DMS 273 (cell line): ENCODE measurements around the gene AP2S1.
"Not testable (repeated sequence)": the region's sequence is repeated elsewhere in the genome, so short reads cannot be mapped to it uniquely, and the experiment has no call there.

Experiments
- DNase-seq: peaks from one replicate; lab custom pipeline; 2025; ENCODE audit not compliant: unreplicated experiment; lab: John Stamatoyannopoulos, UW

AP2S1 gene

DNA sequence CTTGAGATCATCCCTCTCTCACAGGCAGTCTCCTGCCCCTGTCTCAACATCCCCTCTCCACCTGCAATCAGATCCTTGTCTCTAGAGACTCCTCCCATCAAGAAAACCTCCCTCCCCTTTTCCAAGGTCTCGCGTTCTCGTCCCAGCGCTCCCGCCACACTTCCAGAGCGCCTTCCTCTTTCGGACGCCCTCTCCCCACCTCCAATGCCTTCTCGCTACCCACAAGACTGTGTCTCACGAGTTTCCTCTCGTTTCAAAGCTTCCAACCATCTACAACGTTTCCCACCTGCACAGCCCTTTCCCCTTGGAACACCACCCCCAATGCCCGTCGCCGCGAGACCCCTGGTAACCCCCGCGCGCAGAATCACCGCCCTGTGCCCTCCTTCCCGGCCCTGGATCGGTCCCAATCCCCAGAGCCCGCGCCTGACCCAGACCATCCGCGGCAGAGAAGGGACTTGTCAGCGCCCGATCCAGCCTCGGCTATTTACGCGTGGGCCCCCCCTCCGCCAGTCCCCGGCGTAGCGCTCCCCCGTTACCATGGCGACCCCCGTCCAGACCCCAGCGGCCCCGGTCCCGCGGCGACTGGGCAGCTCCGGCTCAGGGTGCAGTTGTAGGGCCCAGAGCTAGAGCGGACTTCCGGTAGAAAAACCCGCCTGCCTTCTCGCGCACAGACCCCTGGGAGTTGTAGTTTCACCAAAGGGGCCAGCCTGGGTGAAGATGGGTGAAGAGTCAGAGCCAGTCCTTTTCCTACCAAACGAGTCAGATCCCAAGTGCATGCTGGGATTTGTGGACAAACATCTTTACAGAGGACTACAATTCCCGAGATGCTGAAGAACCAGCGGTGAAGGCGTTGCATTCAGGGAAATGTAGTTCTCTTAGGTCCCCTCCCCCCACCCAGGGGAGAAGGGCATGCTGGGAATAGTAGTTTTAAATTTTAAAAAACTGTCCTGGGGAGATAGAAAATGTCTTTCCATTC, at the start of gene AP2S1:
AP2S1 (minus strand) TSS at position 619 of the 976 bp plus-strand sequence; CDS start at position 539, 80 bp downstream.
- DNase-seq = peak; percentile 99

DNA sequence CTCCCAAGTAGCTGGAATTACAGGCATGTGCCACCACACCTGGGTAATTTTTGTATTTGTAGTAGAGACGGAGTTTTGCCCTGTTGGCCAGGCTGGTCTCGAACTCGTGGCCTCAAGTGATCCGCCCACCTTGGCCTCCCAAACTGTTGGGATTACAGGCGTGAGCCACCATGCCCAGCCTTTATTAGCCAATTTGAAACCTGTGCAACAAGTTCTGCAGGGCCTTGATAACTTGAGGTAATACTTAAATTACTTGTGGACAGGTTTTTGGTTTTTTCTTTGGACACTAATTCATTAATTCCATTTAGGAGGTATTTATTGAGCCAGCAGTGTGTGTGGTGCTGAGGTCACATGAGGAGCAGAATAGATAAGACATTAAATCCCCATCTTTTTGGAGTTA, 49.7 kb upstream of the AP2S1 start:
- no peak for DNase-seq

DNA sequence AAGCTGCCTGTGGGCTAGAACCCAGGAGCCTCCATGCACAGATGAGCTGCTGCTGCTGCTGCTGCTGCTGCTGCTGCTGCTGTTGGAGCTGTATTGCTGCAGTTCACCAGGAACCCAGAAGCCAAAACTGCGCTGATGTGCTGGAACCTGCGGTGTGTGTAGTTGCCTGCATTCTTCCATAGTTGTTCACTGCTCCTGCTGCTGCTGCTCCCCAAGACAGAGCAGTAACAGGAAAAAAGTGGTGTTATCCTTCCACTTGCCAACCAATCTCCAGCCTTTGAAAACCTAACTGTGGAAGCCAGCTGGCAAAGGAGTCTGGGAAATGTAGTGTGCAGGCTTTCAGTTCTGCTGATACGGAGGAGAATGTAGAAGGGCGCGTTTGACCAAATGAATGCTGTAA, 48.1 kb upstream of the AP2S1 start:
- DNase-seq = no peak

DNA sequence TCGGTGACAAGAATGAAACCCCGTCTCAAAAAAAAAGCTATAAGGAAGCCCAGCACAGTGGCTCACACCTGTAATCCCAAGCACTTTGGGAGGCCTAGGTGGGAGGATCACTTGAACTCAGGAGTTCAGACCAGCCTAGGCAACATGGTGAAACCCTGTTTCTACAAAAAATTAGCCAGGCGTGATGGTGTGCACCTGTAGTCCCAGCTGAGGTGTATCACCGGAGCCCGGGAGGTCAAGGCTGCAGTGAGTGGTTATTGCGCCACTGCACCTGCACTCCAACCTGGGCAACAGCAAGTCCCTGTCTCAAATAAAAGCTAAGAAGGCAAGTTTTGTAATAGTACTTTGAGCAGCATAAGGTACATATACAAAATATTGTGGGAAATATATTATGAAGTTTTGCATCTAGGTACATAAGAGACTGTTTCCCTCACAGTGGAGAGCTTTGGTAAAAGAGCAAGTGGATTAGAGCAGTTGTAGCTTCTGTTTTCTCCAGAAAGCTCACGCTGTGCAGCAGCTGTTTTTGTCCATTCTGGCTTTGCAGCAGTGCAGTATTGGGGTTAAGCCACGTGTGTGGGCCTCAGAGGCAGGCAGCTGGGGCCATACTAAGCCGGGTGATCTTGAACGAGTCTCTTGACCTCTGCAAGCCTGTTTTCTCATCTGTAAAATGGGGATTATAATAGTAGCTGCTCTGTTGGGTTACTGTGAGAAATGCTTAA, 45.6 kb upstream of the AP2S1 start:
- DNase-seq = peak; percentile 28

DNA sequence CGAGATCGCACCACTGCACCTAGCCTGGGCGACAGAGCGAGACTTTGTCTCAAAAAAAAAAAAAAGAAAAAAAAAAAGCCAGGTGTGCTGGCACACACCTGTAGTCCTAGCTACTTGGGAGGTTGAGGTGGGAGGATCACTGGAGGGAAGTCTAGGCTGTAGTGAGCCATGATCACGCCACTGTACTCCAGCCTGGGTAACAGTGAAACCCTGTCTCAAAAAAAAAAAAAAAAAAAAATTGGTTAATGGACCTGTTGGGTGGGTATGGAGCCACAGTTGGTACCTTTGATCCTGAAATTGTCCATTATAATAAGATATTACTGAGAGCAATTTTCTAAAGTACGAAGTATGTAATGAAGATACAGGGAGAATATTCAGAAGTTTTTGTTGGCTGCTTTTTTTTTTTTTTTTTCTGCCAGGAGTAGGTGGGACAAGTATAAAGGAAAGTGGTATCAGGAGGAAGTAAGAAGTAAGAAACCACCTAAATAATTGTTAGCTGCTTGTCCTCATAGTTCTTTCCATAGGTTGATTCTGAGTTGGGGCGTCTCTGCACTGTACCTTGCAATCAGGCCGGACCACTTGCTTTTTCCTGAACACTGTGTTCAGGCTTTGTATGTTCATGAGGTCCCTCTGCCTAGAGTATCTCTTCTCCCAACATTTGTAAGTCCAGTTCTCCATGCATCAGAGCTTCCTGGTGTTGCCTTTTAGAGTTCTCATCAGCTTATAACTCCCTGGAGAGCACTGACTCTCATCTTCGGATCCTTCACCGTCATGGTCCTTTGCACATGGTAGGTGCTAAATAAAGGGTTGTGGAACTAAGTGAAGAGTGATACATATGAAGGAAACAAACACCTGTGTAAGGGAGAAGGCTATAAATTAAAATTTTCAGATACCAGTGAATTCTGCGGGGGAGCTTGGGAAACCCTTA, 41.9 kb upstream of the AP2S1 start:
- no peak for DNase-seq

DNA sequence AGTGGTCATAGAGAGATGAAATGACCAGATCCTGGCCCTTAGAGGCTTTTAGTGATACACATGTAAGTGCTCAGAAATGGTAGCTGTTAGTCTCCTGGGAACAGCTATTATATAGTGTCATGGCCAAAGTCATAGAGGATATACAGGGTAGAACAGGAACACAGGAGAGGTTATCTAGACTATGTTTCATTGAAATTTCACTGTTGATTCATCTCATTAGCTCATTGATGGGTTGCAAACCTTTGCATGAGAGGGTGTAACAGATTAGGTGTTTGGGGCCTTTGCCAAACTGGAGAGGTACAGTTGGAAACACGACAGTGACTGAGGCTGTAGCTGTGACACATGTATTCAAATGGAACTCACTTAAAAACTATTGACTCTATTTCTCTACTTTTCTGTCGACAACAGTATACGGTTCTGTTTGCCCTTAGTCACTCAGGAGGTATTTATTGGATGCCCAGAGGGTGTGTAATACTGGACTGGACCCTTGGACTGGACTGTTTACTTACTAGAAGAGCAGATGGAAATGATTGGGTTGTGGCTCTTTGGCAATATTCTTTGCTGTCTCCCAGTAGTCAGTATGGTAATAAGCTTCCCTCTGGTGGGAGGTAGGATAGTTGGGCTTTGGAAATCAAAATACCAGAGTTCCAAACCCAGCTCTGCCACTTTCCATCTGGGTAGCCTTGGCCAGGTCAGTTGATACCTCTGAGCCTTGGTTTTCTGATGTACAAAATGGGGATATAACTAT, 40.0 kb upstream of the AP2S1 start:
- DNase-seq = no peak

DNA sequence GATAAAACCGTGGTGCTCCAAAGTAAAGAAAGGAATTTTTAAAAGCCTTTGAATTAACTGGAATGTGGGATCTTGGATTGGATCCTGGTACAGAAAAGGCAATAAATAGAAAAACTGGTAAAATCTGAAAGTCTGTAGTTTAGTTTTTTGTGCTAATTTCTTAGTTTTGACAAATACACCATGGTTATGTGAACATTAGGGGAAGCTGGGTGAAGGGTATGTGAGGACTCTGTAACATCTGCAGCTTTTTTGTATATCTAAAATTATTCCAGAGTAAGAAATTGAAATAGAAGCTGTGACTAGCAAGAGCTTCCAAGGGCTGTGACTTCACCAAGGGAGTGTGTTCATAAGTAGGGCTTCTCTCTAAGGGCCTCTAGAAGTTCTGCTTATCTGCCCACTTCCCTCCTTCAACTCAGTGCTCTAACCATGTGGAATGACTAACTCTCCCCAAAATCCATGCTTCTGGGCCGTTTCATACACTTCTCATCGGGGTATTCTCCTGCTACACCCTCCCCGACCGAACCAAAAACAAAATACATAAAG, 36.7 kb upstream of the AP2S1 start:
- no peak for DNase-seq

DNA sequence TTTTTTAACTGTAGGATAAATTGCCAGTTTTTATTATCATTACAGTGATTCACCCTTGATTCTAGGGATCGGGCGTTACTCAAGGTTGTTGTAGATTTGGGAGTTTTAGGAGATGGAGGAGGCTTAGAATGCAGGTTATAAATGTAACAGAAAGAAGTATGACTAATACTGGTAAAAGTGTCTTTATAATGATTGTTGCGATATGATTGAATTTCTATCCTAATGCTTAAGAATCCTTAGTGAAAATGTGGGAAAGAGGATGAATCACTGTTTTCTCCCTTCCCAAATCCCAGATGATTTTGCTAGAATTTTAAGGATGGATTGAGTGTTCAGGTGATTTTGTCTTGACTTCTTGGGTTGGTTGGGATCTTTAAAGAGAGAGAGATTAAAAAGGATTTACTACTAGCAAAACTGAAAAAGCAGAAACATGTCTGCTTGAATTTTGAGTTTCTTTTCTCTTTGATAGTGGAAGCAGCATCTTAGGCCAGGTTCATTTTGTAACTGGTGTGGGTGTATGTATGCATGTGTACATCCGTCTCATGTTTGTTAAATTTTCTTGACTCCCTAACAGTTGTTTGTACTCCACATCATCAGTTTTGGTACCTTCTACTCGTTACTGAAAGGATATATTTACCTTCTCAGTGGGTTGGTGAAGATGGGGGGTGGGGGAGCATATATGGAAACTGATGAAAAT, 36.0 kb upstream of the AP2S1 start:
- no peak for DNase-seq

DNA sequence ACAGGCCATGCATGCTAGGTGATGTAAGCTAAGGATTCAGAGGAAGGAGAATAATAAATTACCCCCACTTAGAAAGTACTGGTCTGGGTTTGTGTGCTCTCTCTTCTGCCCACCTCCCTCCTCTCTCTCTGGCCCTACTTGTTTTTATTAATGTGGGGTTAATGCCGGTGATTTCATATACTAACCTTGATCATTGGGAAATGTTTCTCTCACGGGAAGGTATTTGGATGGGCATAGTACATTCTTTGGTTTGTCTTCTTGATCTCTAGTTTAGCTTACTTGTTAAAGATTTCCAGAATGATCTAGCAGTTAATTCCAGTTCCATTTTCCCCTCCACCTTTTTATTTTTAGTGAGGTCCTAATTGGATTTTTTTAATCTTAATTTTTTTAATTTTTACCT, 34.8 kb upstream of the AP2S1 start:
- DNase-seq = no peak

DNA sequence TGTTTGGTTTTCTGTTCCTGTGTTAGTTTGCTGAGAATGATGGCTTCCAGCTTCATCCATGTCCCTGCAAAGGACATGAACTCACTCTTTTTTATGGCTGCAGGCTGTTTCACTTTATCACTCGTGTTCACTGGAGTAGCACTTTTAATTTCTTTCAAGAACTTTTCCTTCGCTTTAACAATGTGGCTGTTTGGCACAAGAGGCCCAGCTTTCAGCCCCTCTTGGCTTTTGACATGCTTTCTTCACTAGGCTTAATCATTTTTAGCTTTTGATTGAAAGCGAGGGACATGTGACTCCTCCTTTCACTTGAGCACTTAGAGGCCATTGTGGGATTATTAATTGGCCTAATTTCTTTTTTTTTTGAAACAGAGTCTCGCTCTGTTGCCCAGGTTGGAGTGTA, 32.1 kb upstream of the AP2S1 start:
- not testable (repeated sequence) for DNase-seq

DNA sequence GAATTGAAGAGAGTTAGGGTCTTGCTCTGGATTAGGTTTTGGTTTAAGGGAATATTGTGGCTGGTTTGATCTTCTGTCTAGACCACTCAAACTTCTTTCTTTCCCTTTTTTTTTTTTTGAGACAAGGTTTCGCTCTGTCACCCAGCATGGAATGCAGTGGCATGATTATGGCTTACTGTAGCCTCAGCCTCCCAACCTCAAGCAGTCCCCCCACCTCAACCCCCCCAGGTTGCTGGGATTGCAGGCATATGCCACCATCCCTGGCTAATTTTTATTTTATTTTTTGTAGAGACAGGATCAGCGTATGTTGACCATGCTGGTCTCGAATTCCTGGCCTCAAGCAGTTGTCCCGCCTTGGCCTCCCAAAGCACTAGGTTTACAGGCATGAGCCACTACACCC, 31.4 kb upstream of the AP2S1 start:
- DNase-seq = no peak

DNA sequence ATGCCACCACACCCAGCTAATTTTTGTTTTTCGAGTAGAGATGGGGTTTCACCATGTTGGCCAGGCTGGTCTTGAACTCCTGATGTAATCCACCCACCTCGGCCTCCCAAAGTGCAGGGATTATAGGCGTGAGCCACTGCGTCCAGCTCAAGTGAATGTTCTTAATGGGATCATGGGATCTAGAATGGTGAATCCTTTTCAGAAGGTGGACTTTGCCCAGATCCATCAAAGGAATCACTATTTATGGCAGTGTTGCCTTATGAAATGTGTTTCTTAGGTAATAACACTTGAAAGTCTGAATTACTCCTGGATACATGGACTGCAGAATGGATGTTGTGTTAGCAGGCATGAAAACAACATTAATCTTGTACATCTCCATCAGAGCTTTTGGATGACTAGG, 30.4 kb upstream of the AP2S1 start:
- DNase-seq = no peak

DNA sequence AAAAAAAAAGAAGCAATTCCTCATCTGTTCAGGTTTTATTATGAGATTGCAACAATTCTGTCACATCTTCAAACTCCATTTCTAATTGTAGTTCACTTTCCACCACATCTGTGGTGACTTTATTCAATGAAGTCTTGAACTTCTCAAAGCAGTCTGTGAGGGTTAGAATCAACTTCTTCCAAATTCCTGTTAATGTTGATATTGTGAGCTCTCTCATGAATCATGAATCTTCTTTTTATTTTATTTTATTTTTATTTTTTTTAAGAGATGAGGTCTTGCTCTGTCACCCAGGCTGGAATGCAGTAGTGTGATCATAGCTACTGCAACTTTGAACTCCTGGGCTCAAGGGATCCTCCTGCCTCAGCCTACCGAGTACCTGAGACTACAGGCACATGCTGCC, 29.8 kb upstream of the AP2S1 start:
- no peak for DNase-seq

DNA sequence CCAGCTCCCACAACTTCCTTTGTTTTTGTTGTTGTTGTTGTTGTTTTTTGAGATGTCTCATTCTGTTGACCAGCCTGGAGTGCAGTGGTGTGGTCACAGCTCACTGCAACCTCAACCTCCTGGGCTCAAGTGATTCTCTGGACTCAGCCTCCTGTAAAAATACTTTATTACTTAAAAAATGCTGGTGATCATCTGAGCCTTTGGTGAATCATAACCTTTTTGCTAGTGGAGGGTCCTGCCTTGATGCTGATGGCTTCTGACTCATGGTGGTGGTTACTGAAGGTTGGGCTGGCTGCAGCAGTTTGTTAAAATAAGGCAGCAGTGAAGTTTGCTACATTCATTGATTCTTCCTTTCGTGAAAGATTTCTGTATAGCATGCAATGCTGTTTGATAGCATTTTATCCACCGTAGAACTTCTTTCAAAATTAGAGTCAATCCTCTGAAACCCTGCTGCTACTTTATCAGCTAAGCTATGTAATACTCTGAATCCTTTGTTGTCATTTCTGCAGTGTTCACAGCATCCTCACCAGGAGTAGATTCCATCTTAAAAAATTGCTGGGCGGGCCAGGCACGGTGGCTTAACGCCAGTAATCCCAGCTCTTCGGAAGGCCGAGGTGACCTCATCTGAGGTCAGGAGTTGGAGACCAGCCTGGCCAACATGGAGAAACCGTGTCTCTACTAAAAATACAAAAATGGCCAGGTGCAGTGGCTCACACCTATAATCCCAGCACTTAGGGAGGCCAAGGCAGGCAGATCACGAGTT, 28.1 kb upstream of the AP2S1 start:
- DNase-seq = no peak

DNA sequence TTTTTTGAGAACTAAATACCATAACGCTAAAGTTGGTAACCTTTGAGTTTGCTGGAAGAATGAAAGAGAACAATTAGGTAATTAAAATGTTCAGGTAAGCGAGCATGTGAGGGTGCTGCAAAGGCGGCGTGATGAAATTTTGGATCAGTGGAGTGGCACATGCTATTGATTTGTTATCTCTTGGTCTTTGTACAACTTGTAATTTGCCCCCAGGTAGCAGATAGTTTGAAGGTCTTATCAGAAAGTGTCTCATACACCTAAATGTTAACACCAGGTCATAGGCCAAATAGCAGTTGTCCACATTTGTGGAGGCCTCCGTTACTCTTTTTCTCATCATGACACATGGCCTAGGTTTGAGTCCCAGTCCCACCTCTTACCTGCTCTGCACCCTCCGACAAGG, 25.0 kb upstream of the AP2S1 start:
- DNase-seq = no peak

DNA sequence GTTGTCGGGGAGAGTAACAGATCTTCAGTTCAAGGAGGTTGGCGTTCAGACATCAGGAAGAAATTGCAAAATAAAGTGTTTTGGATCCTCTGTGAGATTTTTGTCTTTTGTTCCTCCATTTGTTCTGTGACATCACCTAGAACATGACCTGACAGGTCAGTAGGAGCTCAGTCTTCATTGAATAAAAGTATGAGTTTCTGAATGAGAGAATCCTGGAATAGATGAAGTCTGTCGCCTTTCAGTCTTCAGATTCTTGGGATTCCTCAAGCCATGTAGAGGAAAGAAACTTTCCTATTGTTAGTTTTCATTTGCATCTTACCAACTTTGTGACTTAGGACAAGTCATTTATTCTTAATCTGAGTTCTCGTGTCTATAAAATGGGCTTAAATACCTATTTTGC, 24.6 kb upstream of the AP2S1 start:
- DNase-seq = no peak

DNA sequence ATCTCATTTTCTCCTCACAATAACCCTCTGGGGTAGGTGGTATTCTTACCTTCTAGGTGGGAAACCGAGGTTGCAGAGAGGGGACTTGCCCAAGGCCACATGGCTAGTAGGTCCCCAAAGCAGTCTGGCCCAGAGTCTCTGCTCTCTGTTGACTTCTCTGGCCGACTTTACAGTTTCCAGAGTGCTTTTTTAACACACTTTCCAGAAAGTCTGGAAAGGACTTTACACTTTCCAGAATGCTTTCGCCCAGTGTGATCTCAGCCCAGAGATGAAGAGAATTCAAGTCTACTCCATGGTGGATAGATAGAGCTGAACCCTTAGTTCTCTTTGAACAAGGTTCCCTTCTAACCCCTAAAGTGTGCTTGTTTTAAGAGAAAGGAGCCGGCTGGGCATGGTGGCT, 22.3 kb upstream of the AP2S1 start:
- no peak for DNase-seq

DNA sequence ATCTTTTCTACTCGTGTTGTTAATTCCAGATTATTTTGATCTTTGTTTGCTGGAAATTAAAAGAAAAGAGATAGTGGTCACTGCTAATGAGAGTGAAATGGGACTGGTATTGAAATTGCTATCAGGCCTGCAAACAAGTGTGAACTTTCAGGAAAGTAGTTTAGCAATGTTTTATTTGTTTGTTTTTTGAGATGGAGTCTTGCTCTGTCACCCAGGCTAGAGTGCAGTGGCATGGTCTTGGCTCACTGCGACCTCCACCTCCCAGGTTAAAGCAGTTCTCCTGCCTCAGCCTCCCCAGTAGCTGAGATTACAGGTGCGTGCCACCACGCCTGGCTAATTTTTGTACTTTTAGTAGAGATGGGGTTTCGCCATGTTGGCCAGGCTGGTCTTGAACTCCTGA, 20.5 kb upstream of the AP2S1 start:
- DNase-seq = not testable (repeated sequence)
